HepG2 (cell line): ENCODE measurements around the gene SCRT2. TPM values are rescaled to one million over a fixed set of nuclear protein-coding genes. Genes with fewer than 3 reads are reported as not detected.

Experiments
- BCL6 ChIP-seq: IDR thresholded peaks from 2 replicates; pipeline ENCODE4 v1.6.1; 2016; ENCODE audit warnings: missing genetic modification reagents, missing compliant biosample characterization
- MAFG ChIP-seq: sonication (generic); formaldehyde crosslinking; IDR thresholded peaks from 2 replicates; pipeline ENCODE4 v1.5.1; 2020; ENCODE audit warnings: mild to moderate bottlenecking, missing genetic modification reagents
- MBD4 ChIP-seq: IDR thresholded peaks from 2 replicates; pipeline ENCODE4 v1.6.1; 2012; ENCODE audit warnings: low read length, inconsistent platforms, borderline replicate concordance
- NFIC ChIP-seq: IDR thresholded peaks from 2 replicates; pipeline ENCODE4 v1.6.1; 2012; ENCODE audit warnings: mild to moderate bottlenecking, low read length, inconsistent platforms
- NONO ChIP-seq, 2 experiments: fragments of 450-650 bp in 1 of 2; sonication (generic) in 1 of 2; formaldehyde crosslinking in 1 of 2; IDR thresholded peaks in 1 of 2; conservative IDR thresholded peaks in 1 of 2; 2 replicates each; pipeline versions ENCODE4 v1.6.1 to v1.8.0; 2017 to 2022; ENCODE audit warnings: mild to moderate bottlenecking in 1 of 2, missing genetic modification reagents in 1 of 2, moderate library complexity in 1 of 2
- PCBP2 ChIP-seq: fragments of 200-400 bp; formaldehyde crosslinking; optimal IDR thresholded peaks from 2 replicates; pipeline ENCODE3; 2018; ENCODE audit warnings: low read length, low read depth; ENCODE audit not compliant: poor library complexity, severe bottlenecking
- PHF20 ChIP-seq: sonication (generic); formaldehyde crosslinking; IDR thresholded peaks from 2 replicates; pipeline ENCODE4 v1.5.0; 2020; ENCODE audit warnings: mild to moderate bottlenecking, missing genetic modification reagents
- RAD51 ChIP-seq: fragments of 450-650 bp; IDR thresholded peaks from 2 replicates; pipeline ENCODE4 v1.6.1; 2016; ENCODE audit warnings: borderline replicate concordance
- SCMH1 ChIP-seq: sonication (generic); formaldehyde crosslinking; IDR thresholded peaks from 2 replicates; pipeline ENCODE4 v1.9.0; 2021; ENCODE audit warnings: missing genetic modification reagents, mild to moderate bottlenecking, borderline replicate concordance
- SSRP1 ChIP-seq: IDR thresholded peaks from 2 replicates; pipeline ENCODE4 v1.6.1; 2016; ENCODE audit warnings: control low read depth
- ZBTB3 ChIP-seq: sonication (generic); formaldehyde crosslinking; IDR thresholded peaks from 2 replicates; pipeline ENCODE4 v1.4.0; 2020; ENCODE audit warnings: low read depth, mild to moderate bottlenecking, moderate library complexity, missing genetic modification reagents, borderline replicate concordance
- ZIK1 ChIP-seq: sonication (generic); formaldehyde crosslinking; IDR thresholded peaks from 2 replicates; pipeline ENCODE4 v1.5.0; 2020; ENCODE audit warnings: mild to moderate bottlenecking, low read depth, missing genetic modification reagents, borderline replicate concordance
- ZNF33A ChIP-seq: sonication (generic); formaldehyde crosslinking; IDR thresholded peaks from 2 replicates; pipeline ENCODE4 v1.5.1; 2020; ENCODE audit warnings: missing genetic modification reagents, mild to moderate bottlenecking, moderate library complexity, borderline replicate concordance
- ZNF546 ChIP-seq: sonication (generic); formaldehyde crosslinking; conservative IDR thresholded peaks from 2 replicates; pipeline ENCODE4 v1.8.1; 2023; ENCODE audit warnings: mild to moderate bottlenecking, missing genetic modification reagents
- ZNF883 ChIP-seq: sonication (generic); formaldehyde crosslinking; IDR thresholded peaks from 2 replicates; pipeline ENCODE4 v1.5.1; 2020; ENCODE audit warnings: mild to moderate bottlenecking, missing genetic modification reagents; ENCODE audit errors: not compliant biosample characterization
- ZSCAN30 ChIP-seq: sonication (generic); formaldehyde crosslinking; IDR thresholded peaks from 2 replicates; pipeline ENCODE4 v1.5.0; 2020; ENCODE audit warnings: mild to moderate bottlenecking, missing genetic modification reagents
- polyA plus RNA-seq, 8 experiments: library from polyadenylated mRNA; depleted of rRNA in 3 of 8; stranded (reverse) in 7 of 8; unstranded in 1 of 8; fragments of >200 nt; fragmentation: Illumina TruSeq in 4 of 8; extraction: Trizol in 4 of 8; gene quantifications; 2 replicates each; pipeline versions ENCODE4 v1.2.1 to v1.2.3, GENCODE V29; 2011 to 2016; ENCODE audit warnings: low read depth in 4 of 8, missing spikeins in 1 of 8, mixed read lengths in 1 of 8; ENCODE audit not compliant: insufficient read depth in 1 of 8
- total RNA-seq, 5 experiments: library from RNA; depleted of rRNA; stranded (reverse); fragments of >200 nt; fragmentation: Illumina TruSeq; extraction: Trizol; gene quantifications; 2 replicates each; pipeline ENCODE4 v1.2.3, GENCODE V29; 2016; ENCODE audit warnings: low read depth in 1 of 5
- TF ChIP-seq, protein P1 (sequence below): sonication (generic); formaldehyde crosslinking; IDR thresholded peaks from 2 replicates; pipeline ENCODE4 v1.5.0; 2020; ENCODE audit warnings: mild to moderate bottlenecking, missing genetic modification reagents
- TF ChIP-seq, protein P2 (sequence below): sonication (generic); formaldehyde crosslinking; IDR thresholded peaks from 2 replicates; pipeline ENCODE4 v1.4.0; 2020; ENCODE audit warnings: mild to moderate bottlenecking, missing genetic modification reagents
- TF ChIP-seq, protein P3 (sequence below): sonication (generic); formaldehyde crosslinking; conservative IDR thresholded peaks from 2 replicates; pipeline ENCODE4 v1.4.0; 2020; ENCODE audit warnings: missing genetic modification reagents
- TF ChIP-seq, protein P4 (sequence below): sonication (generic); formaldehyde crosslinking; IDR thresholded peaks from 2 replicates; pipeline ENCODE4 v1.4.0; 2020; ENCODE audit warnings: low read depth, mild to moderate bottlenecking, missing genetic modification reagents
- TF ChIP-seq, protein P5 (sequence below): sonication (generic); formaldehyde crosslinking; IDR thresholded peaks from 2 replicates; pipeline ENCODE4 v1.4.0; 2020; ENCODE audit warnings: missing genetic modification reagents

SCRT2 gene
- total and polyA plus RNA-seq, 2 of the 13 experiments (the other 11 are each of a cell fraction or from before 2014, with no cell fraction given): not detected

DNA sequence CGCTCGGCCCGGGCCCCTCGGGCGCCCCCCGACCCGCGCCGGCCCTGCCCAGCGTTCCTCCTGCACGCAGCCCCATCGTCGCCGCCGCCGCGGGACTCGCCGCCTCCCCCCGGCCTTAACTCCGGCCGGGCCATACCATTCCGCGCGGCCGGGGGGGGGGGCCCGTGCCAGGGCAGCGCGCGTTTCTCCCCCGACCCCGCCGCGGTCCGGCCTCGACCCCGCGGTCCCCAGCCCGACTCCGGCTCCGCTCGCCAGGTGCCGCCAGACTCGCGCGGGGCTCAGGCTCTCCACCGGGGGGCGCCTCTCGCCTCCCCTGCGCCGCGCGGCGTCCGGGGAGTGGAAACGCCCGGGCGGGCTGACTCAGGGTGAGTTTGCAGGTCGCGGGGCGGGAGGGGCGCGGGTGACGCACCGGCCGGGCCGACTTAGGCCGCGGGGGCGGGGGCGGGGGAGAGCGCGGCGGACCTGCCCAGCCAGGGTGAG, 22.5 kb downstream of the SCRT2 start, which contains the start of gene SRXN1 (continued):
- TF ChIP-seq SSRP1 (CRISPR knock-in tag): no peak
- TF ChIP-seq, protein P1, sequence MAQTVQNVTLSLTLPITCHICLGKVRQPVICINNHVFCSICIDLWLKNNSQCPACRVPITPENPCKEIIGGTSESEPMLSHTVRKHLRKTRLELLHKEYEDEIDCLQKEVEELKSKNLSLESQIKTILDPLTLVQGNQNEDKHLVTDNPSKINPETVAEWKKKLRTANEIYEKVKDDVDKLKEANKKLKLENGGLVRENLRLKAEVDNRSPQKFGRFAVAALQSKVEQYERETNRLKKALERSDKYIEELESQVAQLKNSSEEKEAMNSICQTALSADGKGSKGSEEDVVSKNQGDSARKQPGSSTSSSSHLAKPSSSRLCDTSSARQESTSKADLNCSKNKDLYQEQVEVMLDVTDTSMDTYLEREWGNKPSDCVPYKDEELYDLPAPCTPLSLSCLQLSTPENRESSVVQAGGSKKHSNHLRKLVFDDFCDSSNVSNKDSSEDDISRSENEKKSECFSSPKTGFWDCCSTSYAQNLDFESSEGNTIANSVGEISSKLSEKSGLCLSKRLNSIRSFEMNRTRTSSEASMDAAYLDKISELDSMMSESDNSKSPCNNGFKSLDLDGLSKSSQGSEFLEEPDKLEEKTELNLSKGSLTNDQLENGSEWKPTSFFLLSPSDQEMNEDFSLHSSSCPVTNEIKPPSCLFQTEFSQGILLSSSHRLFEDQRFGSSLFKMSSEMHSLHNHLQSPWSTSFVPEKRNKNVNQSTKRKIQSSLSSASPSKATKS (CRISPR knock-in tag): no peak
- no peak for TF ChIP-seq ZNF33A (CRISPR knock-in tag)
- TF ChIP-seq MAFG (CRISPR knock-in tag): peak; percentile 85
- TF ChIP-seq, protein P2, sequence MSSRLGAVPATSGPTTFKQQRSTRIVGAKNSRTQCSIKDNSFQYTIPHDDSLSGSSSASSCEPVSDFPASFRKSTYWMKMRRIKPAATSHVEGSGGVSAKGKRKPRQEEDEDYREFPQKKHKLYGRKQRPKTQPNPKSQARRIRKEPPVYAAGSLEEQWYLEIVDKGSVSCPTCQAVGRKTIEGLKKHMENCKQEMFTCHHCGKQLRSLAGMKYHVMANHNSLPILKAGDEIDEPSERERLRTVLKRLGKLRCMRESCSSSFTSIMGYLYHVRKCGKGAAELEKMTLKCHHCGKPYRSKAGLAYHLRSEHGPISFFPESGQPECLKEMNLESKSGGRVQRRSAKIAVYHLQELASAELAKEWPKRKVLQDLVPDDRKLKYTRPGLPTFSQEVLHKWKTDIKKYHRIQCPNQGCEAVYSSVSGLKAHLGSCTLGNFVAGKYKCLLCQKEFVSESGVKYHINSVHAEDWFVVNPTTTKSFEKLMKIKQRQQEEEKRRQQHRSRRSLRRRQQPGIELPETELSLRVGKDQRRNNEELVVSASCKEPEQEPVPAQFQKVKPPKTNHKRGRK: no peak
- TF ChIP-seq, protein P3, sequence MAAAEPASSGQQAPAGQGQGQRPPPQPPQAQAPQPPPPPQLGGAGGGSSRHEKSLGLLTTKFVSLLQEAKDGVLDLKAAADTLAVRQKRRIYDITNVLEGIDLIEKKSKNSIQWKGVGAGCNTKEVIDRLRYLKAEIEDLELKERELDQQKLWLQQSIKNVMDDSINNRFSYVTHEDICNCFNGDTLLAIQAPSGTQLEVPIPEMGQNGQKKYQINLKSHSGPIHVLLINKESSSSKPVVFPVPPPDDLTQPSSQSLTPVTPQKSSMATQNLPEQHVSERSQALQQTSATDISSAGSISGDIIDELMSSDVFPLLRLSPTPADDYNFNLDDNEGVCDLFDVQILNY: peak; percentile 61
- TF ChIP-seq, protein P4, sequence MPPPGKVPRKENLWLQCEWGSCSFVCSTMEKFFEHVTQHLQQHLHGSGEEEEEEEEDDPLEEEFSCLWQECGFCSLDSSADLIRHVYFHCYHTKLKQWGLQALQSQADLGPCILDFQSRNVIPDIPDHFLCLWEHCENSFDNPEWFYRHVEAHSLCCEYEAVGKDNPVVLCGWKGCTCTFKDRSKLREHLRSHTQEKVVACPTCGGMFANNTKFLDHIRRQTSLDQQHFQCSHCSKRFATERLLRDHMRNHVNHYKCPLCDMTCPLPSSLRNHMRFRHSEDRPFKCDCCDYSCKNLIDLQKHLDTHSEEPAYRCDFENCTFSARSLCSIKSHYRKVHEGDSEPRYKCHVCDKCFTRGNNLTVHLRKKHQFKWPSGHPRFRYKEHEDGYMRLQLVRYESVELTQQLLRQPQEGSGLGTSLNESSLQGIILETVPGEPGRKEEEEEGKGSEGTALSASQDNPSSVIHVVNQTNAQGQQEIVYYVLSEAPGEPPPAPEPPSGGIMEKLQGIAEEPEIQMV (CRISPR knock-in tag): peak; percentile 95
- TF ChIP-seq NONO (IDR thresholded peaks at IDR 0.05): no peak
- peak; percentile 98 for TF ChIP-seq NONO (CRISPR knock-in tag; conservative IDR thresholded peaks at IDR 0.05)
- TF ChIP-seq PCBP2: no peak
- TF ChIP-seq SCMH1 (CRISPR knock-in tag): no peak
- TF ChIP-seq NFIC: no peak
- no peak for TF ChIP-seq ZSCAN30 (CRISPR knock-in tag)
- no peak for TF ChIP-seq PHF20 (CRISPR knock-in tag)
- TF ChIP-seq ZNF546: peak; percentile 88
- peak; percentile 39; the same call in 1 of the 2 replicates for TF ChIP-seq BCL6 (CRISPR knock-in tag)
- peak; percentile 60 for TF ChIP-seq ZNF883 (CRISPR knock-in tag)
- TF ChIP-seq ZBTB3: no peak; the same call in 1 of the 2 replicates
- no peak for TF ChIP-seq RAD51
- TF ChIP-seq MBD4: no peak
- TF ChIP-seq ZIK1 (CRISPR knock-in tag): no peak
- TF ChIP-seq, protein P5, sequence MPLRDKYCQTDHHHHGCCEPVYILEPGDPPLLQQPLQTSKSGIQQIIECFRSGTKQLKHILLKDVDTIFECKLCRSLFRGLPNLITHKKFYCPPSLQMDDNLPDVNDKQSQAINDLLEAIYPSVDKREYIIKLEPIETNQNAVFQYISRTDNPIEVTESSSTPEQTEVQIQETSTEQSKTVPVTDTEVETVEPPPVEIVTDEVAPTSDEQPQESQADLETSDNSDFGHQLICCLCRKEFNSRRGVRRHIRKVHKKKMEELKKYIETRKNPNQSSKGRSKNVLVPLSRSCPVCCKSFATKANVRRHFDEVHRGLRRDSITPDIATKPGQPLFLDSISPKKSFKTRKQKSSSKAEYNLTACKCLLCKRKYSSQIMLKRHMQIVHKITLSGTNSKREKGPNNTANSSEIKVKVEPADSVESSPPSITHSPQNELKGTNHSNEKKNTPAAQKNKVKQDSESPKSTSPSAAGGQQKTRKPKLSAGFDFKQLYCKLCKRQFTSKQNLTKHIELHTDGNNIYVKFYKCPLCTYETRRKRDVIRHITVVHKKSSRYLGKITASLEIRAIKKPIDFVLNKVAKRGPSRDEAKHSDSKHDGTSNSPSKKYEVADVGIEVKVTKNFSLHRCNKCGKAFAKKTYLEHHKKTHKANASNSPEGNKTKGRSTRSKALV (CRISPR knock-in tag): peak; percentile 41; the same call in 1 of the 2 replicates
